ENCODE data around the gene PLA2G10.
"Not testable (repeated sequence)": the region's sequence is repeated elsewhere in the genome, so short reads cannot be mapped to it uniquely, and the experiment has no call there.

The PLA2G10 gene

GRCh38 chr16:14658063-14658462 lies 36.0 kb downstream of the PLA2G10 start:
- no peak for DNase-seq

- DNase-seq = no peak
Measured at GRCh38 chr16:14652726-14653125, 41.4 kb downstream of the PLA2G10 start.

- no peak for DNase-seq
Measured at GRCh38 chr16:14650629-14651028, 43.5 kb downstream of the PLA2G10 start.

- no peak for DNase-seq
Measured at GRCh38 chr16:14649816-14650215, 44.3 kb downstream of the PLA2G10 start.

GRCh38 chr16:14641926-14642325 lies 52.2 kb downstream of the PLA2G10 start:
- DNase-seq = no peak

- no peak for DNase-seq
Measured at GRCh38 chr16:14641206-14641605, 52.9 kb downstream of the PLA2G10 start.

- DNase-seq = peak; percentile 42
Measured at GRCh38 chr16:14640538-14640937, 53.6 kb downstream of the PLA2G10 start.

GRCh38 chr16:14636951-14637240 lies 57.2 kb downstream of the PLA2G10 start:
- not testable (repeated sequence) for DNase-seq

GRCh38 chr16:14636179-14636950 lies 57.7 kb downstream of the PLA2G10 start:
- DNase-seq = not testable (repeated sequence)

- no peak for DNase-seq
Measured at GRCh38 chr16:14635395-14636165, 58.5 kb downstream of the PLA2G10 start.

GRCh38 chr16:14634389-14634725 lies 59.8 kb downstream of the PLA2G10 start:
- no peak for DNase-seq

GRCh38 chr16:14632693-14633569 lies 61.2 kb downstream of the PLA2G10 start, which contains the start of gene BFAR:
Gene BFAR (plus strand): TSS chr16:14632951. CDS start chr16:14644347, 11,396 bp downstream.
- peak; percentile 81 for DNase-seq

- DNase-seq = not testable (repeated sequence)
Measured at GRCh38 chr16:14630620-14631330, 63.3 kb downstream of the PLA2G10 start.

- peak; percentile 47 for DNase-seq
Measured at GRCh38 chr16:14629919-14630619, 64.0 kb downstream of the PLA2G10 start, which contains the start of gene PARN. Gene PARN (minus strand): TSS chr16:14630260. CDS start chr16:14630125, 135 bp downstream.

- no peak for DNase-seq
Measured at GRCh38 chr16:14629612-14629918, 64.5 kb downstream of the PLA2G10 start.

- DNase-seq = no peak
Measured at GRCh38 chr16:14628806-14629611, 65.1 kb downstream of the PLA2G10 start.

GRCh38 chr16:14627078-14627477 lies 67.0 kb downstream of the PLA2G10 start:
- no peak for DNase-seq
